Measurements from ENCODE around the gene NBPF4.
"Not testable (repeated sequence)": the region's sequence is repeated elsewhere in the genome, so short reads cannot be mapped to it uniquely, and the experiment has no call there.

NBPF4 gene

DNA sequence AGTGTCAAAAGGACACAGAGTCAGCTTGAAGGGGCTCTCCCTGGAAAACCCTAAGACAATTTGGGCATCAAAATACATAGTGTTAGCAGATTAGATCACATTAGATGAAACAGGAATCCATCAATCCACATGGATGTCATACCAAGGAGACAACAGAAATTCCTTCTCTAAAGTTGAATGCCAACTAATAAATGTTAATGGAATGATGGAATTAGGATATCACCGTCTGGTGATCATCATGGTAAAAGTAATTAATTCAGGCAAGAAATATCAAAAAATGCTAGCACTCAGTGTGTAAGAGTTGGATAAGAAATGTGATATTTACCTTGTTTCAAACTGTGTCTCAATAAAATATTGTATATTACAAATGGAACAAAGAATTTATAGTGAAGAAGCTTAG, 32.9 kb downstream of the NBPF4 start:
- DNase-seq, result no peak

DNA sequence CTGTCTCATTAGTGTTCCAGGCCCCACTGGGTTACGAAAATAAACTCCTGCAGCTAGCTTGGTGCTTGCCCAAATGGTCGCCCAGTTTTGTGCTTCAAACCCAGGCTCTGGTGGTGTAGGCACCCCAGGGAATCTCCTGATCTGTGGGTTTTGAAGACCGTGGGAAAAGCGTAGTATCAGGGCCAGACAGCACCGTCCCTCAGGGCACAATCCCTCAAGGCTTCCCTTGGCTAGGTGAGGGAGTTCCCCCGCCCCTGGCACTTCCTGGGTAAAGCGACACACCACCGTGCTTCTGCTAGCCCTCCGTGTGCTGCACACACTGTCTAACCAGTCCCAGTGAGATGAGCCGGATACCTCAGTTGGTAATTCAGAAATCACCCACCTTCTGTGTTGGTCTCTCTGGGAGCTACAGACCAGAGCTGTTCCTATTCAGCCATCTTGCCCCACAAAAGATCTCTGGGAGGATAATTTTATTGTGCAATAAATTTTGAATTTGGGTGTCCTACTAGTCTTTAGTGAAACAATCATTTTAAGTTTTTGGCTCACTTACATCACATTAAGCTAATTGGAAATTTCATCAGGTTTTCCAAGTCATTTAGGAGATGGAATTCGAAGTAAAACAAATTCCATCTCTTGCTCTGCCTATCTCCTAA, 34.3 kb downstream of the NBPF4 start:
- no peak for DNase-seq

DNA sequence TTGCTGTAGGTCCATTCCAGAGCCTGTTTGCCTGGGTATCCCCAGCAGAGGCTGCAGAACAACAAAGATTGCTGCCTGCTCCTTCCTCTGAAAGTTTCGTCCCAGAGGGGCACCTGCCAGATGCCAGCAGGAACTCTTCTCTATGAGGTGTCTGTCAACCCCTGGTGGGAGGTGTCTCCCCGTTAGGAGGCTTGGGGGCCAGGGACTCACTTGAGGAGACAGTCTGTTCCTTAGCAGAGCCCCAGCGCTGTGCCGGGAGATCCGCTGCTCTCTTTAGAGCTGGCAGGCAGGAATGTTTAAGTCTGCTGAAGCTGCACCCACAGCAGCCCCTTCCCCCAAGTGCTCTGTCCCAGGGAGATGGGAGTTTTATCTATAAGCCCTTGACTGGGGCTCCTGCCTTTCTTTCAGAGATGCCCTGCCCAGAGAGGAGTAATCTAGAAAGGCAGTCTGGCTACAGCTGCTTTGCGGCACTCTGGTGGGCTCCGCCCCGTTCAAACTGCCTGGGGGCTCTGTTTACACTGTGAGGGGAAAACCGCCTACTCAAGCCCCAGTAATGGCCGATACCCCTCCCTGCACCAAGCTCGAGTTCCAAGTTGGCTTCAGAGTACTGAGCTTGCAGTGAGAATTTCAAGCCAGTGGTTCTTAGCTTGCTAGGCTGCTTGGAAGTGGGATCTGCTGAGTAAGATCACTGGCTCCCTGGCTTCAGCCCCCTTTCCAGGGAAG, 35.0 kb downstream of the NBPF4 start:
- DNase-seq, result no peak

DNA sequence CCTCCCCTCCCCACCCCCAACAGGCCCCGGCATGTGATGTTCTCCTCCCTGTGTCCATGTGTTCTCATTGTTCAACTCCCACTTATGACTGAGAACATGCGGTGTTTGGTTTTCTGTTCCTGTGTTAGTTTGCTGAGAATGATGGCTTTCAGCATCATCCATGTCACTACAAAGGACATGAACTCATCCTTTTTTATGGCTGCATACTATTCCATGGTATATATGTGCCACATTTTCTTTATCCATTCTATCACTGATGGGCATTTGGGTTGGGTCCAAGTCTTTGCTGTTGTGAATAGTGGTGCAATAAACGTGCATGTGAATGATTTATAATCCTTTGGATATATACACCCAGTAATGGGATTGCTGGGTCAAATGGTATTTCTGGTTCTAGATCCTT, 40.3 kb downstream of the NBPF4 start:
- DNase-seq, result not testable (repeated sequence)

DNA sequence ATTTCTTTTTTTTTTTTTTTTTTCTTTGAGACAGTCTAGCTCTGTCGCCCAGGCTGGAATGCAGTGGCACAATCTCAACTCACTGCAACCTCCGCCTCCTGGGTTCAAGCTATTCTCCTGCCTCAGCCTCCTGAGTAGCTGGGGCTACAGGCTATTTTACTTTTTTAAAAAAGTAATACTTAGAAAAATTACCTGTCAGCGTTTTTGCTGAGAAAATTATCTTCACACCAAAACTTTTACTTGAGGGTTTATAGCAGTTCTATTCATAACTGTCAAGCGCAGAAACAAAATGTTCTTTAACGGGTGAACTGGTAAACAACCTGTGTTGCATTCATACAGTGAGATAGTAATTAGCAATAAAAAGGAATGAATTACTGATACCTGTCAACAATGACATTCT, 42.2 kb downstream of the NBPF4 start:
- no peak for DNase-seq

DNA sequence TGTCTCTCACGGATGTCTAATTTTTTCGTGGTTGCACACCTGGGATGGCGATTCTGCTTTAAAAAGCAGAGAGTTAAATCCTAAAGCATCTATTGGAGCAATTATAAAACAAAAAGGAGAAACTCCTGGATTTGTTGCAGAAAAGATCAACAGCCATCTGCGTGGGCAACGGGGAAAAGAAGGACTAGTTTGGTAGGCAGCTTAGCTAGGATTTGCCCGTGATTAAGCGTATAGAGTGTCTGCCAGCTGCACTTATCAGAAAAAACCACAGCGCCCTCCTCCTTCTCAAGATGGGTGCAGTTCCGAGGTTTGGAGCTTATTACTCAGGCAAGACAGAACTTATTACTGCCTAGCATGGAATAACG, 43.2 kb downstream of the NBPF4 start:
- peak; percentile 43 for DNase-seq

DNA sequence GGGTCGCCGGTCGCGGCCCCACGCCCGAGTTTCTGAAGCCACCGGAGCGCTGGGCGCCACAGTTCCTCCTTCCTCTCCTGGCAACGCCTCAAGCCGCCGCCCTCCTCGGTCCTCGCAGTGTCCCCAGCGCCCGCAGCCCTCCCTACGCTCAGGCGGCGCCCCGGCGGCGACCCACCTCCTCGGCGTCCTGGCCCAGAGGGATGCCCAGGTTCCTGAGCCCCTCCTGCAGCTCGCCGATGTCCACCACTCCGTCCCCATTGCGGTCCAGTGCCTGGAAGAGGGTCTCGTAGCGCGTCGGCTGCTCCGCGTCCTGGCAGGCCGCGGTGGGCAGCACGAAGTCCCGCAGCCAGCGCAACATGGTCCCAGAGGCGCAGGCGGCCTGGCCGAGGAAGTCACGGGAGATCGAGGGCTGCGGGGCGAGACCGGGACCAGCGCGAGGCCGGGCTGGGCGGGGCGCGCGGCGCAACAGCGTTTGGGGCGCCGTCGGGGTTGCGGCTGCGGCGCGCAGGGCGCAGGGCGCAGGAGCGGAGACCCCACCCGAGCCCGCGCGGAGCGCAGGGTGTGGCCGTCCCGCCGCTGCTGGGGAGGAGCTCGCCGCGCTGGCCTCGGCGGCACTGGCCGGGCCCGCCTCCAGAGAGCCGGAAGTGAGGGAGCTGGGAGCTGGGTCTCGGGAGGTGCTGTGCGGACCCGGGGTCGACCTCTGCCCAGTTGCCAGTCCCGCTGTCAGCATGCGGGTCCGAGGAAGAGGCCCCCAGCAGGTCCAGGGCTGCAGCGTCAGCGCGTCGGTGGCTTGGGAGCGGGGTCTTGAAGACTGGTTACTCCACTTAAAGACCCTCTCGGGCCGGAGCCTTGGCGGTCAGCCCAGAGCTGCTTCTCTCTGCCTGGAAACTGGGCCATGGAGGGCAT, 43.8 kb downstream of the NBPF4 start, which contains the start of gene SLC25A24:
Gene SLC25A24 (minus strand): TSS at position 563 of the 906 bp plus-strand sequence. CDS start 205 bp downstream, at position 358.
- DNase-seq, result peak; percentile 44

DNA sequence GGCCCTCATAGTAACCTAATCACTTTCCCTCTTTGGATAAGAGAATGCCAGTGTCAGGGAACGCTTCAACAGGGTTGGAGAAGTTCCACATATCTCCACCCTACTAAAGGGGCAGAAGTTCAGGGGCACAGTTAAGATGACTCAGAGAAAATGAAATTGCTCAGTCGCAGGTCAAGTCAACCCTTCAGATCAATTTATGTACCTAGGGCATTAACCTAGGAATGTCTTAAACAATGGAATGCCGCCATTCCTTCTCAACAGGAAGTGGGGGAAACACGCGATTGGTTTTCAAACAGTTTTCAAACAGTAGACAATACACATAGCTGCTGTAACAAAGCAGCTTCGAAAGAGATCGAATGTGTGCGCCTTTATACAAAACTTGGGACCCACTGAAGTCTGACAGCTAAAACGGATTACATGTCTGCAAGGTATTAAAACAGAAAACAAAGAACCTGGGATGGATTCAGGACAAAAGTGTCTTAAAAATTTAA, 44.6 kb downstream of the NBPF4 start:
- no peak for DNase-seq

DNA sequence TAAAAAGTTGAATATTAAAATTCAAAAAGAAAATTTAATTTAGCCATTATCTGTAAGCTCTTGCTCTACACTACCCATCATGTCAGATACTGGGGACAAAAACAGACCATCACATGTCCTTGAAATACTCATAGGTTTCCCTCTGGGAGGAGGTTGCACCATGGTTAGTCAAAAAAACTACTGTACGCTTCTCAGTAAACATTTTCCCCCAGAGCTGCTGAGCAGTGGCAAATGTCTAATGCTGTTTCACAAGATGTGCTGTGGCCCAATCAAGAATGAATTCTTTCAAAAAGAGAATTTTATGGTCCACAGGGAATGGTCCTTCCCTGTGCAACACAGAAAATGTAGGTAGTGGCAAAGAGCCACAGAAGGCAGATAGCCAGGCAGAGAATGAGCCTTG, 49.8 kb downstream of the NBPF4 start:
- no peak for DNase-seq

DNA sequence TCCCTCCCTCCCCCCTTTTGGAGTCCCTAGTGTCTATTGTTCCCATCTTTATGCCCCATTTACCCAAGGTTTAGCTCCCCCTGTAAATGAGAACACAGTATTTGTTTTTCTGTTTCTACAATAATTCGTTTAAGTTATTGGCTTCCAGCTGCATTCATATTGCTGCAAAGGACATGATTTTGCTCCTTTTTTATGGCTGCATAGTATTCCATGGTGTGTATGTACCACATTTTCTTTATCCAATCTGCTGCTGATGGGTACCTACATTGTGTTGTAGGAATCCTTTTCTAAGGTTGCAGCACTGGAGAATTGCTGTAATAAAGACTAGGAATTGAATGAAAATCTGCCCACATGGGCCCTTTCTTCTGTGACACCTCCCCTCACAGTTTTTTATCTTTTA, 50.5 kb downstream of the NBPF4 start:
- DNase-seq, result no peak

DNA sequence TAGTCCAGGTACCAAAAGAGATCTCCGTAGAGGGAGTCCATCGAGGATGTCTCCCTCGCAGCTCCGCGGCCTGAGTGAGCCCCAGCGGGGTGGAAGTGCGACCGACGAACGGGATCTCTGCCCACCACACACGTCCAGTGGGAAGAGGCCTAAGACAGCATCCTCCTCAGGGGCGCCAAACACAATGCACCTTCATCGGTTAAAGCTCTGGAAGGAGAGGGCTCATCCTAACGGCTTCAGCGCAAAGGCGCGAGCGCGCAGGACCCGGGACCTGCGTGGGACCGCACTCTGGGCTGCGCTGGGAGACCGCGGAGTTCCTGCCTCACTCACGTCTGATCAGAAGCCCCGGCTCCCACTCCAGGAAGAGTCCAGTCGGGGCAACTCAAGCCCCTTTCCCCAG, 51.3 kb downstream of the NBPF4 start:
- no peak for DNase-seq

DNA sequence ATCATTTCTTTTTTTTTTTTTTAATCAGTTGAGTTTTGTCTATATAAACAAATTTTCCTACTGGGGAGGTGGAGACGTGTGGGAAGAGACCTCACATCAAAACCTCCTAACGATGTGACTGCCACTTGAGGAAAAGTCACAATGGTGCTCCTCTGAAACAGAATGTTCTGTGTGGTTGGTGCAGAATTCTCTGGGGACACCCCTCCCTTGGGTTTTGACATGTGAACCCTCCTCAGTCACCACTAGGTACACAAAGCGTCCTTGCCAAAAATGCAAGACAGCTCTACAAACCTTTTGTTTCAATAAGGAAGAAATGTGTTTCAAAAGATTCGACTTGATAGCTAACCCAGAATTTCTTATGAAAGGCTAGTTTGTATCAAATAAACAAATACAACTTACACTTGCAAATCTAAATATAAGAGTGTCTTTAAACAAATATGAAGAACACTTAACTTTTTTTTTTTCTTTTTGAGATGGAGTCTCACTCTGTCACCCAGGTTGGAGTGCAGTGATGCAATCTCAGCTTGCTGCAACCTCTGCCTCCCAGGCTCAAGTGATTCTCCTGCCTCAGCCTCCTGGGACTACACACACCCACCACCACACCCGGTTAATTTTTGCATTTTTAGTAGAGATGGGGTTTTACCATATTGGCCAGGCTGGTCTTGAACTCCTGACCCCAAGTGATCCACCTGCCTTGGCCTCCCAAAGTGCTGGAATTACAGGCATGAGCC, 53.0 kb downstream of the NBPF4 start:
- DNase-seq, result peak; percentile 67

DNA sequence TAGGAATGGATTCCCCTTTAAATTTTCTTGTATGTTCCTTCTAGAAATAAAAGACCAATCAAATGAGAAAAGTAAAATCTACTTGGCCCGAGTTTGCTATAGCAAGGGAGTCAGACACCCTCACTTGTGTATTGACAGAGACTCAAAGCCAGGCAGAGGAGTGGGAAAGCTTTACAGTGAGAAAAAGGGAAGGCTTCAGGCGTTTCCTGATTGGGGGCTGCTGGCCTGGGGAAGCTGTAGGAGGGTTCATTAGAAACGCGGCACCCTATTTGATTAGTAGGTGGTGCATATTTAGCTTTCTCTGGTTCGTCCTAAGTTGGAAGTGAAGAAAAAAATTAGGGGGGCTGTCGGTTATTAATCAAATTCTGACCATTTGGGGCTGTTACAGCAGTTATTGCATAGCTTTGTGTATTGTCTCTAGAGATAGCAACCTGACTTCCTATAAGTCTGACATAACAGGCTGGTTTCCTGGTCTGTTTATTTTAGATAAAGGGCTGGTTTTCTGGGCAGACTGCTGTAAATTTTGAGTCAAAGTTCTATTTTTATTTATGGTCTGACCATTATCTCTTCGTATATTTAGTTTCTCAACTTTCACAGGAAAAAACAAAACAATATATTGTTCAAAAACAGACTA, 53.8 kb downstream of the NBPF4 start:
- peak; percentile 83 for DNase-seq

DNA sequence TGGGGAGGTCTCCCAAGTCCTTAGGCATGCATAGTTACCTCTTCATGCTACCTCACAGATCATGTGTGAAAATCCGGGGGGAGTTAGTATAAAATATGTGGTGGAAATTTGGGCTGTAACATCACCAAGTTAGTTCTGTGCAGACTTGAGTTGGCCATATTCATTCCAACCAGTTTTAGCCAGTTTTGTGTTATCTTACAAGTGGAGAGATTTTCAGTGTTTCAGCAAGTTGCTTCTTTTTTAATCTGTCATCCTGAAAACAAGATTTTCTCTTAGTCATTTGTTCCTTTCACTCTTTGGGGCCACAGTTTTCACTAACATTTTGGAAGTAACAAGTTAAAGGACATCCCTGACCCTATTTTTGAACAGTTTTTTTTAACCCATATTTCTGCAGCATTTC, 55.1 kb downstream of the NBPF4 start:
- DNase-seq, result no peak

DNA sequence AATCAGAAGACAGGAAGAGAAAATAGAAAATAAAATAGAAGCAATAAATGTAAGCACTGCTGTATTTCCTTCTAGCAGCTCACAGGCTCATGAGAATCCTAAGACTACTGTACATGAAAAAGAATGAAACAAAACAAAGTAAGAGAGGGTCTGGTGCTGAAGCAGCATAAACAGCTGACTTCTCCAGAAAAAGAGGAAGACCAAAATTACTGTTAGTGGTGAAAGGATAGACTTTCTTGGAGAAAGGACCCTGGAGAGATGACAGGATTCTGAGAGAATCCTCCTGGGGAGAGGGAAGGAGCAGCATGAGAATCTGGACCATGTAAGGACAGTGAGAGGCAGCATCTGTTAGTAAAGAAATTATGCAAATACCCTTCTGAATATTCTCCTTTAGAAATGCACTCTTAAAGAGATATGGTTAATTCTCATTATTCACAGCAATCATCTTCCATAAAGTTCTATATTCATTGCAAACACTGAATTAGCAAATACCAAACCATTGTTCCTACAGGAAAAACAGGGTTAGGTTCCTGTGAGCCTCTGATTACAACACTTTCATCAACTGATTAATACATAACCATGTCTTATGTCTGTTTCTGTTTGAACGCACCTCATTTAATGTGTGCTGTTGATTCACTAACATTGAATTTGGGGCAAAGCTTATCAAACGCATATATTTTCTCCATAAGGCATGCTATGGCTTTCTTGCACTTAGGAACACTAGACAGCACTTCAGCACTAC, 60.7 kb downstream of the NBPF4 start:
- no peak for DNase-seq

DNA sequence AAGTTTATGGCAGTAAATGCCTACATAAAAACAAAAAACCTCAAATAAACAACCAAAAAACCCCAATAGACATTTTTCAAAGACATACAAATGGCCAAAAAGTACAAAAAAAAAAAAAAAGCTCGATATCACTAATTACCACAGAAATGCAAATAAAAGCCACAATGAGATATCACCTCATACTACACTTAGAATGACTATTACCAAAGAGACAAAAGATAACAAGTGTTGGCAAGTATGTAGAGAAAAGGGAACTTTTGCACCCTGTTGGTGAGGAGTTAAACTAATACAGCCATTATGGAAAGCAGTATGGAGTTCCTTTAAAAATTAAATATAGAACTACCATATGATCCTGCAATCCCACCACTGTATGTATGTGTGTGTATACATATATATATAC, 64.9 kb downstream of the NBPF4 start:
- no peak for DNase-seq
